ENCODE data around the gene ACSBG1.
"Not testable (repeated sequence)": the region's sequence is repeated elsewhere in the genome, so short reads cannot be mapped to it uniquely, and the experiment has no call there.

The ACSBG1 gene

DNA sequence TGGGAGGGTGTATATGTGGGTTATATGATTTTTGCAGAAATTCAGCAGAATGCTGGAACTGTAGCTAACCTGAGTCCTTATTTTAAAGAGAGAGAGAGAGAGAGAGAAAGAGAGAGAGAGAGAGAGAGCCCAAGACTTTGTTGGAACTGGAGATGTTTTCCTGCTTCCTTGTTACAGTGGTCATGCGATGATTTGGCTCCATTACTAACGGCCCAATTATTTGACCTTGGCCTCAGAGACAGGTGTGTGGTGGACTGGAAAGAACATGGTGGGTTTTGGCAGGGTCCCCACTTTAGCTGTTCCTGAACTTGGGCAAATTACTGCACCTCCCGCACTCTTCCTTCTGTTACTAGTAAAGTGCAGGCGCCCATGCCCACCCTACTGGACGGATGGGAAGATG, 14.8 kb upstream of the ACSBG1 start:
- no peak for DNase-seq

GRCh38 chr15:78247911-78248310, 13.5 kb upstream of the ACSBG1 start:
- DNase-seq = no peak

GRCh38 chr15:78245976-78246620, 11.7 kb upstream of the ACSBG1 start:
- not testable (repeated sequence) for DNase-seq

DNA sequence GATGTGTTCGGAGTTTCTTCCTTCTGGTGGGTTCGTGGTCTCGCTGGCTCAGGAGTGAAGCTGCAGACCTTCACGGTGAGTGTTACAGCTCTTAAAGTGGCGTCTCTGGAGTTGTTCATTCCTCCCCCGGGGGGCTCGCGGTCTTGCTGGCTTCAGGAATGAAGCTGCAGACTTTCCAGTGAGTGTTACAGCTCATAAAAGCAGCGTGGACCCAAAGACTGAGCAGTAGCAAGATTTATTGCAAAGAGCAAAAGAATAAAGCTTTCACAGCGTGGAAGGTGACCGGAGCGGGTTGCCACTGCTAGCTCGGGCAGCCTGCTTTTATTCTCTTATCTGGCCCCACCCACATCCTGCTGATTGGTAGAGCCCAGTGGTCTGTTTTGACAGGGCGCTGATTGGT, 11.0 kb upstream of the ACSBG1 start:
- not testable (repeated sequence) for DNase-seq

GRCh38 chr15:78244893-78245292, 10.5 kb upstream of the ACSBG1 start:
- no peak for DNase-seq

- no peak for DNase-seq
Observed at GRCh38 chr15:78244101-78244500, 9.7 kb upstream of the ACSBG1 start.

DNA sequence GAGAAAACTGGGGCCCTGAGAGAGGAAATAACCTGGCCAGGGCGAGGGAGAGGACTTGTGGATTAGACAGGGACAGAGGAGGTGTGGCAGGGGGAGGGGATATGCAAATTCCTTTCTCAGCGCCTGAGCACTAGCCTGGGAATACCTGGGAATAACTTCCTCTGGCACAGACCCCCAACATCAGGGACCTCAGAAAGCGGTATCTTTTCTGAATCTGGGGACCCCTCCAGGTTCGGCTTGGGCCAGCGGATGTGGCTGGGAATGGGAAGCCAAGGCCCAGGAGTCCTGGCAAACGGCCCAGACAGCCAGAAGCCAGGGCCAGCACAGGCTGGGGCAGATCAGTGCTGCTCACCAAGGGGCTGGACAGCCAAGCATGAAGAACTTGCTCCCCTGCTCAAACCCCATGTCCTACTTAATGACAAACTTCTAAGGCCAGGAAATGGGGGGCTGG, 9.2 kb upstream of the ACSBG1 start:
- no peak for DNase-seq

DNA sequence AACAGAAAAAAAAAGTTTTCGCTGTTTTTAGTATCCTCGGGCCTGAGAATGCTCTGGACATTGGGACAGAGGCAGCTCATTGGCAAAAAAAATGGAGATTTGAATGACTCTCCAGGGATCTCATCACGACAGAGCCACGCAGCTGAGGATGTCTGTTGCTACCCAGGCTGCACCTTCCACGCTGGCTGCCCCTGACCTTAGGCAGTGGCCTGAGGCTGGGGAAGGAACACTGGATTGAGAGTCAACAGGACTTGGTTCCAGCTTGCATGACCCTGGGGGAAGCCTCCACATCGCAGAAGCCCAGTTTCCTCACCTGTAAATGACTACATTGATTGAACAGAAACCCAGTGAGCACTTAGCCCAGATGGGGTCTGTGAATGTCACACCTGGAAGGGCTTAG, 8.7 kb upstream of the ACSBG1 start:
- DNase-seq = no peak

- no peak for DNase-seq
Observed at GRCh38 chr15:78242128-78242527, 7.8 kb upstream of the ACSBG1 start.

GRCh38 chr15:78241017-78241416, 6.7 kb upstream of the ACSBG1 start:
- DNase-seq = peak; percentile 86

GRCh38 chr15:78239811-78240210, 5.4 kb upstream of the ACSBG1 start:
- no peak for DNase-seq

GRCh38 chr15:78237146-78237545, 2.8 kb upstream of the ACSBG1 start:
- DNase-seq = no peak

GRCh38 chr15:78236491-78236890, 2.1 kb upstream of the ACSBG1 start:
- no peak for DNase-seq

- no peak for DNase-seq
Observed at GRCh38 chr15:78233496-78233895, 869 bp downstream of the ACSBG1 start.

GRCh38 chr15:78232951-78233350, 1.4 kb downstream of the ACSBG1 start:
- no peak for DNase-seq

DNA sequence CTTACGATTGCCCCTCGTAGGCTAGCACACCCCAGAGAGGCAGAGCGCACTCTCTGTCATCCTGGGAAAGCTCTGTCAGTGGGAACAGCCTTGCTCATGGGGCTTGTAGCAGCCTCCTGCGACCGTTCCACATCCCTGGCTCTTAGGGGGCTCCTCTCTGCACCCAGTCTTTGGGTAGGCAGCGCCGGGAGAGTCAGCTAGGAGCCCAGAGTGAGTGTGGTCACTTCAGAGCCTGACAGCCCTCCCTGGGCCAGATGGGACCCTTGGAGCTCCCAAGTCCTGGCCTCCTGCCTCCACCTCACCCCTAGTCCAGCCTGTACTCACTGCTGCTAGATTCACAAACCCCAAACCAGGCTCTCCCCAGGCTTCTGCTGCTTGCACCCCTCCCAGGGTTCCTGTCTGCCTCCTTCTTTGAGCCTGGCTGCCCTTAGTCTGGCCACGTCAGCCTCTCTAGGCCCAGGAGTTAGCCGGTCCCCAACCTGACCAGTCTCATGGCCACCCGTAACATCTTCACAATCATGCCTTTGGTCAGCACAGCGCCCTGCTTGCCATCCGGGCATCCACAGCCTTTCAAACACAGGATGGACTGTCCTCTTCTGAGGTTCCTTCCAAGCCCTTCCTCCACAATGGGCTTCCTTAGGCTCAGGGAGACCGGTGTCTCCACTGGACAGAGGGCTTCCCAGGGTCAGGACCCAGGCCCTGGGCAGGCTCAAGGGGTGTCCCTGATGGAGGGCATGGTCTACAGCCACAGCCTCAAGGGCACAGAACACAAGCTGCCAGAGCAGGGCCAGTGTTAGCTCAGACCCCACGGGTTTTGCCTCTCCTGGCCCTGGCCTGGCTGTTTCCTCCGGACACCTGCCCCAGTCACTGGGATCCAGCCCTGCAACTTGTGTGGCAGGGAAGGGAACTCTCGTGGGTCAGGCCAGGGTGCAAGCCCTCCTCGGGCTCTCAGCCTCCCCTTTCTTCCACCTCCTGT, 4.6 kb downstream of the ACSBG1 start:
- no peak for DNase-seq

DNA sequence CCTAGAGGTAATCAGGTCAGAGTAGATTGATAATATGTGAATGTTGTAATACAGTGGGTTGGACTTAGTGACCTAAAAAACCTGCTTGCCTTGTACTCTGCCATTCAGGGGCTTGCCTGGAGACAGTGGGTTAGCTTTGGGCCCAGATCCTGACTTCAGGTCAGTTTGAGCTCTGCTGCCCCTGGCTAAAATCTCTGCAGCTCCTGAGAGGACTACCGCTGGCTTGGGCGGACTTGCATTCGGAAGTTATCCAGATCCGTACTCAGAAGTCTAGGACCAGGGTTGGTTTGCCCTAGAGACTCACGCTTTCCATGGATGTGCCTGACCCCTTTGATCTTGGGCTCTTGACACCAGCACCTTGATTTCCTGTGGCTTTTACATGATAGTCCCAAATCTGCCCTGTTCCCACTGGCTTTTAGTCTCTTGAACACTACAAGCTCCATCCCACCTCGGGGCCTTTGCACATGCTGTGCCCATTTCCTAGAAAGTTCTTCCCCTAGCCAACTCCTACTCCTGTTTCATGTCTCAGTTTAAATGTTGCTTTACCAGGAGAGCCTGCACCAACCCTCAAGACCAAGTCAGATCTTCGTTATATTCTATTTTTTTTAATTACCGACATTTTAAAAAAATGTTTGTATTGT, 5.9 kb downstream of the ACSBG1 start:
- no peak for DNase-seq

DNA sequence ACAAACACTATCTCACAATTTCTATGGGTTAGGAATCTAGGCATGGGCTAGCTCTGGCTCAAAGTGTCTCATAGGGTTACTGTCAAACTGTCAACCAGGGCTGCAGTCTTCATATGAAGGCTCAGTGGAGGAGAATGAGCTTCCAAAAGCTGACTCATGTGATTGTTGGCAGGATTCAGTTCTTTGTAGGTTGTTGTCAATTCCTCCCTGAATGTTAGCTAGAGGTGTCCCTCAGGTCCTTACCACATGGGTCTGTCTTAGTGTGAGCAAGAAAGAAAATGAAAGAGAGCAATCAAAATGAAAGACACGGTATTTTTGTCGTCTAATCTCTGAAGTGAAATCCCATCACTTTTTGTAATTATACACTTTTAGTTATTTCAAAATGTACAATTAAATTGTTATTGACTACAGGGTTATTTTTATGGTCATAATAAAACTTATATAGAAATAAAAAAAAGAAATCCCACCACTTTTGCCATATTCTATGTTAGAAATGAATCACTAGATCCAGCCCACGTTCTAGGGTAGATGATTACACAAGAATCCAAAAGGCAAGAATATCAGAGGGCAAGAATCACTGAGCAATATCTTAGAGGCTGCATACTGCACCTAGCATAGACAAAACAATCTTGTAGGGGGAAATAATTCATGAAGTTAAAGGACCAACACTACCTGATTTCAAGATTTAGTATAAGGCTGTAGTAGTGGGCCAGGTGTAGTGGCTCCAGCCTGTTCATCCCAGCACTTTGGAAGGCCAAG, 8.4 kb downstream of the ACSBG1 start:
- DNase-seq = no peak

DNA sequence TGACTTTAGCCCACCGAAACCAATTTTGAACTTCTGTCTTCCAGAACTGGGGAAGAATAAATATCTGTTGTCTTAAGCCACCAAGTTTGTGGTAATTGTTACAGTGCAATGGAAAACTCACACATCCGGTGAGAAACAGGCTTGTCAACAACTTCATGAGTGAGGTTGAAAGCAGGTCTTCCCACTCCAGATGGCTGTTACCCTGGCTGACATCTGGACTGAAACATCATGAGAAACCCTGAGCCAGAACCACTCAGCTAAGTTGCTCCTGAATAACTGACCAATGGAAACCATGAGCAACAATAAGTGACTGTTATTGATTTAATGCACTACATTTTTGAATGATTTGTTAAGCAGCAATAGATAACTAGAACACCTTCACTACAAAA, 10.3 kb downstream of the ACSBG1 start:
- no peak for DNase-seq

- no peak for DNase-seq
Observed at GRCh38 chr15:78223396-78224022, 10.9 kb downstream of the ACSBG1 start.

DNA sequence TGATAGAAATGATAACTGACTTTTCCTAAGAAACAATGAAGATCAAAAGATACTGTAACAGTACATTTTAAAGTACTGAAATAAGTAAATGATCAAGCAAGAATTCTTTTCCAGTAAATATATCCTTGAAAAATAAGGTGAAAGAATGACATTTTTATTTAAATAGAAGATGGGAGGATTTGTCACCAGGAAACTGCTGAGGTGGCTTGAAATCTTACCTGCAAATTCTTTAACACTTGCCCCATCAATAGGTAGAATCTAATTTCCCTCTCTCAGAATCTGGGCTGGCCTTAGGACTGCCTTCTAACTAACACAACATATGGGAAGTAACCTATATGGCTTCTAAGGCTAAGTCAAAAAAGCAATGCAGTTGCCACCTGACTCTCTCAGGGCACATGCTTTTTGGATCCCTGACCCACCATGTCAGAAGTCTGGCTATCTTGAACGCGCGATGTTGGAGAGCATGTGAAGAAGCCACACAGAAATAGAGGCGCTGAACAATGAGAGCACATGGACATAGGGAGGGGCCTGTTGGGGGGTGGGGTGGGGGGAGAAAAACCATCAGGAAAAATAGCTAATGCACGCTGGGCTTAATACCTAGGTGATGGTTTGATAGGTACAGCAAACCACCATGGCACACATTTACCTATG, 11.5 kb downstream of the ACSBG1 start:
- no peak for DNase-seq

GRCh38 chr15:78220713-78221112, 13.7 kb downstream of the ACSBG1 start:
- DNase-seq = no peak
